ENCODE measurements around the gene PLXNB2. TPM values are rescaled to one million over a fixed set of nuclear protein-coding genes. Genes with fewer than 3 reads are reported as not detected.

The PLXNB2 gene
- total and polyA plus RNA-seq, 8 donors: 89.3 to 216 (median 128) TPM

DNA sequence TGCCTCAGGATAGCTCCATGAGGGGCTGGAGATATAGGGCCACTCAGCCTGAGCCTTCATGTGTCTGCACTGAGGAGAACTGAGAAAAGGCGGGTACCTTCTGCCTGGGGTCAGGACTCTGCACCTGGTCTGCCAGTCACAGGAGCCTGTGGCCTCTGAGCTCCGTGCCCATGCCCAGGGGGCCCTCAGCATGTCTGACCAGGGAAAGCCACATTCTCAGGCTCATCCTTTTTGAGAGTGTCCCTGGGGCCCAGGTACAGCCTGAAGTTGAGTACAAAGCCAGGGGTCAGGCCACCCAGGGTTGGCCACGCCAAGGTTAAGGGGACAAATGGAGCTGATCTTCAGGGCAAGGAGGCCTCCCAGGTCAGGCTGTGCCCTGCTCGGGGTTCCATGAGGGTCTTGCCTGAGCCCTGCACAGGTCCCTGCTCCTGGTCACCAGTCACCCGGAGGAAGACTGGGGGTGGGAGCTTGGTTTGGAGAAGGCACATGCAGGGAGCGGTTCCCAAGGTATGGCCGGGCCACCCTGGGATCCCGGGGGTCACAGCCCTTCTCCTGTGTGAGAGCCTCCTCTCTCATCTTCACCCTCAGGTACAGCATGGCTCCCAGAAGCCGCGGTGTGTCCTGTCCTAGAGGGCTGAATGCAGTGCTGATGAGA, 13.4 kb upstream of the PLXNB2 start:
- TF ChIP-seq, protein P1, sequence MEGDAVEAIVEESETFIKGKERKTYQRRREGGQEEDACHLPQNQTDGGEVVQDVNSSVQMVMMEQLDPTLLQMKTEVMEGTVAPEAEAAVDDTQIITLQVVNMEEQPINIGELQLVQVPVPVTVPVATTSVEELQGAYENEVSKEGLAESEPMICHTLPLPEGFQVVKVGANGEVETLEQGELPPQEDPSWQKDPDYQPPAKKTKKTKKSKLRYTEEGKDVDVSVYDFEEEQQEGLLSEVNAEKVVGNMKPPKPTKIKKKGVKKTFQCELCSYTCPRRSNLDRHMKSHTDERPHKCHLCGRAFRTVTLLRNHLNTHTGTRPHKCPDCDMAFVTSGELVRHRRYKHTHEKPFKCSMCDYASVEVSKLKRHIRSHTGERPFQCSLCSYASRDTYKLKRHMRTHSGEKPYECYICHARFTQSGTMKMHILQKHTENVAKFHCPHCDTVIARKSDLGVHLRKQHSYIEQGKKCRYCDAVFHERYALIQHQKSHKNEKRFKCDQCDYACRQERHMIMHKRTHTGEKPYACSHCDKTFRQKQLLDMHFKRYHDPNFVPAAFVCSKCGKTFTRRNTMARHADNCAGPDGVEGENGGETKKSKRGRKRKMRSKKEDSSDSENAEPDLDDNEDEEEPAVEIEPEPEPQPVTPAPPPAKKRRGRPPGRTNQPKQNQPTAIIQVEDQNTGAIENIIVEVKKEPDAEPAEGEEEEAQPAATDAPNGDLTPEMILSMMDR (IDR thresholded peaks at IDR 0.05): no peak
- Histone ChIP-seq H3K27ac (no peak overlapping the region), H3K4me3 (no peak overlapping the region), H3K9me3 (no peaks in the 10 kb centered on the region), H3K4me1 (no peaks in the 10 kb centered on the region), H3K36me3 (no peaks in the 10 kb centered on the region), H3K27me3 (no peaks in the 10 kb centered on the region)
- intact Hi-C loops (cut with DNase I): loop anchor here in 2 of 3 donors (5.0 to 10.0 kb wide), 2 partner anchors 38 to 46 kb away; partner anchors contain the start of gene MAPK11 (in 1 of the 2)
- ATAC-seq (no peak), FAIRE-seq (no peak), DNase-seq (peak in 1 of 6 donors; percentile 23)
- 83 to 85% methylated on average over 10 of the region's 10 CpGs for WGBS, 2 donors

DNA sequence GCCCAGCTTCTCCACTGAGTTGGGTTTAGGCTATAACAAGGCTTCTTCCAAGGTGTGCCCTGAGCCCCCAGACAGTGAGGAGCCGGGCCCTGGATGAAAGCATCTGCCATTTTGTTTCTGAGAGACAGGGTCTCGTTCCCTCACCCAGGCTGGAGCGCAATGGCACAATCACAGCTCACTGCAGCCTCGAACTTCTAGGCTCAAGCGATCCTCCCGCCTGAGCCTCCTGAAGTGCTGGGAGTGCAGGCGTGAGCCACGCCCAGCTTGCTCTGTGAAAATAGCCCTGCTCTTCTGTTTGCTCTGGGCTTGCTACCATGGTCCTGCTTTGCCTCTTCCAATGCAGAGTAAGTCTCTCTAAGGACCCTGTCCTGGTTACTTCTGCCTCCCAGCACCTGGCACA, 12.7 kb upstream of the PLXNB2 start:
- TF ChIP-seq, protein P1 (IDR thresholded peaks at IDR 0.05): no peak
- FAIRE-seq: no peak
- WGBS, 2 donors: 85 to 86% methylated on average over 8 of the region's 8 CpGs

DNA sequence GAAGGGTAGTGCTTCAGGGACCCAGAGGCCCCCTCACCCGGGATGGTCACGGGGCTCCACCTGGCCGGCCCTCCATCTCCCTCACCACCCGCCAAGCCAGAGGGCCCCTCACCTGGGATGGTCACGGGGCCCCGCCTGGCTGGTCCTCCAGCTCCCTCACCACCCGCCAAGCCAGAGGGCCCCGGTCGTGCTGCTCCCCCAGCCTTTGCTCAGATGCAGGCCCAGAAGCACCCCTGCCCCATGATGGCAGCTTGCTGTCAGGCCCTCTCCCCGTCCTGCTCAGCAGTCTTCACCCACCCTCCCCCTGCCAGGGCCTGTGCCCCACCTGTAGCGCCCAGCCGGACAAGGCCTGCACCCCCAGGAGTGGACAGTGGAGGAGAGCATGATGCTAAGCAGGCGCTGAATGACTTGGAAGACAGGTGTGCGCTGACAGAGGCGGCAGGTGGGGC, 12.1 kb upstream of the PLXNB2 start:
- no peaks in the 10 kb centered on the region for H3K27me3 ChIP-seq
- peak in 1 of 6 donors; percentile 27 for DNase-seq
- H3K4me3 ChIP-seq: no peak overlapping the region
- no peak for FAIRE-seq
- TF ChIP-seq, protein P1 (IDR thresholded peaks at IDR 0.05): no peak
- 84% methylated on average over 14 to 15 of the region's 15 CpGs for WGBS, 2 donors
- ATAC-seq: no peak
- H3K27ac ChIP-seq: no peak overlapping the region
- H3K9me3 ChIP-seq: no peaks in the 10 kb centered on the region
- intact Hi-C loops (cut with DNase I): no loop called here
- H3K36me3 ChIP-seq: no peaks in the 10 kb centered on the region
- no peaks in the 10 kb centered on the region for H3K4me1 ChIP-seq

More for the DNA sequence above, 12.7 kb upstream of the PLXNB2 start:
- no peak overlapping the region for H3K27ac ChIP-seq
- H3K9me3 ChIP-seq: no peaks in the 10 kb centered on the region
- DNase-seq: no peak
- H3K4me3 ChIP-seq: no peak overlapping the region
- H3K4me1 ChIP-seq: no peaks in the 10 kb centered on the region
- no peaks in the 10 kb centered on the region for H3K27me3 ChIP-seq
- no peak for ATAC-seq
- H3K36me3 ChIP-seq: no peaks in the 10 kb centered on the region
- intact Hi-C loops (cut with DNase I): loop anchor here in 2 of 3 donors (5.0 to 10.0 kb wide), 2 partner anchors 38 to 45 kb away; partner anchors contain the start of gene MAPK11 (in 1 of the 2)

DNA sequence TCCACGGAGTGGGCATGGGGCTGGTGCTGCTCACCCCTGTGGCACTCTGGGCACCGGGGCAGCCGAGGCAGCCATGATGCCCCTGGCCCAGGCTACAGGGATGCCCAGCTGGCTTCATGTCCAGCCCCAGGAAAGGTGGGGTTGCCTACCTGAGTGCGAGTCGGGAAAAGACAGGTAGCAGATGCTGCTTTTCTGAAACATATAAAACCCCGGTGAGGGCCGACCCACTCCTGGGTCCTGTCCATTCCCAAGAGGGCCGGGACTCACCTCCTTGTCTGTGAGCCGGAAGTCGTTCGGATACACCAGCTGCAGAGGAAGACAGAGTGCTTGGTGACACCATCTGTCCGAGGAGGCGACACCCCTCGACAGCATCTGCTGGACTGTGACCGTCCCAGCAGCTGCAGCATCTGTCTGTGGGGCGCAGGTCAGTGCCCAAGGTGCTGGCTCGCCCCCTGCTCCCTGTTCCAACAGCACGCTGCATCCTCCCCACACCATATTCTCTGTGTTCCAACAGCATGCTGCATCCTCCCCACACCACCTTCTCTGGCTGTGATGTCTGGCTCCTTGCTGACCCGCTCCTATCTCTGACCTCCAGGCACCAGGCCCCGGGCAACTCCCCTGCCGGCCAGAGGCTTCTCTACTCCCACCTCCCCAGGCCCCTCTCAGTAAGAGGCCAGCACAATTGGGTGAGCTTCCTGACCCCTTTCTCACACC, 11.4 kb upstream of the PLXNB2 start:
- H3K4me1 ChIP-seq: no peaks in the 10 kb centered on the region
- H3K27ac ChIP-seq: no peak overlapping the region
- FAIRE-seq: no peak
- no peaks in the 10 kb centered on the region for H3K27me3 ChIP-seq
- ATAC-seq: no peak
- no peak for DNase-seq
- intact Hi-C loops (cut with DNase I): no loop called here
- 82 to 86% methylated on average over 21 of the region's 21 CpGs for WGBS, 2 donors
- no peaks in the 10 kb centered on the region for H3K36me3 ChIP-seq
- TF ChIP-seq, protein P1 (IDR thresholded peaks at IDR 0.05): no peak
- H3K9me3 ChIP-seq: no peaks in the 10 kb centered on the region
- no peak overlapping the region for H3K4me3 ChIP-seq

DNA sequence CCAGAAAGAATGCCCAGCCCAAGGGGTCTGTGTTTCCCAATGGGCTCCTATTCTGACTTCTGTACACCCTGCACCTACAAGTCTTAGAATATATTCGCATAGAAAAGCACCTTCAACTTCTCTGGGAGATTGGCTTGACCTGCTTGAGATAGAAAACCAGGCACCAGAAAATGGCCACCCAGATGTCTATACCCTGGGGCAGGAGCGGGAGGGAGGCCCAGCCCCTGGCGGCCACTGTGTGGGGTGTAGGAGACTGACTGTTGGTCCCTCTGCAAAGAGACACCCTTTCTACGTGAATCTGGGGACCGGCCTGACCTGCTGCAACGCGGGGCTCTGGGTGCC, 10.9 kb upstream of the PLXNB2 start:
- no peaks in the 10 kb centered on the region for H3K9me3 ChIP-seq
- no peaks in the 10 kb centered on the region for H3K27me3 ChIP-seq
- intact Hi-C loops (cut with DNase I): no loop called here
- TF ChIP-seq, protein P1 (IDR thresholded peaks at IDR 0.05): no peak
- DNase-seq: no peak
- H3K27ac ChIP-seq: no peak overlapping the region
- no peaks in the 10 kb centered on the region for H3K36me3 ChIP-seq
- no peaks in the 10 kb centered on the region for H3K4me1 ChIP-seq
- ATAC-seq: no peak
- H3K4me3 ChIP-seq: no peak overlapping the region
- WGBS, 2 donors: 89 to 90% methylated on average over 7 of the region's 7 CpGs
- no peak for FAIRE-seq
